GM12874 (cell line): ENCODE data around the gene LYZ.

Source experiments
- TF ChIP-seq, protein P1 (sequence below): IDR thresholded peaks from 2 replicates; pipeline ENCODE4 v1.5.1; 2011; ENCODE audit warnings: low read depth, mild to moderate bottlenecking, control low read depth, low read length, moderate library complexity; ENCODE audit not compliant: insufficient read depth

LYZ gene

DNA sequence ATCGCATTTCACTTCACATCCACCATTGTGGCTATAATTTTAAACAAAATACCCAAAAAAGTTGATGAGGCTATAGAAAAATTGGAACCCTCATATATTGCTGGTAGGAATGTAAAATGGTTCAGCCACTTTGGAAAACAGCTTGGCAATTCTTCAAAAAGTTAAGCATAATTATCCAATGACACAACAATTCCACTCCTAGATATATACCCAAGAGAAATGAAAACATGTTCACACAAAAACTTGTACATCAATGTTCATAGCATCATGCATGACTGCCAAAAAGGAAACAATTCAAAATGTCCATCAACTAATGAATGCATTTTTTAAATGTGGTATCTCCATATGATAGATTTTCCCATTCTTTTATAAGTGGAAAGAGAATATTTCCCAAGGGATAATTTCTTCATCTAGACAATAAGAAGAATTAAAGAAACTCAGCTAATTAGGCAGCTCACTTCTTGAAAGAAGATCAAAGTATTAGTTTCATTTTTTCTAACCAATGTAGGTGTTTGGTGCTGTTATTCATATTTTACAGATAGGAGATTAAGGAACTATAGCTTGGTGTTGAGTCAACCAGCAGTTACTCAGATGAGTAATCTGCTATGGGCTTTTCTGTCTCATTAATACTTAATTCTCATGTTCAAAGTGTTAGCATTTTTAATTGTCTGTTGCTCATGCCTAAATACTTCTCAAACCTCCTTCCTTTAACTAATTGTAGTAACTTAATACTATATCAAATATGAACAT is 44.2 kb downstream of the LYZ start:
- TF ChIP-seq, protein P1, sequence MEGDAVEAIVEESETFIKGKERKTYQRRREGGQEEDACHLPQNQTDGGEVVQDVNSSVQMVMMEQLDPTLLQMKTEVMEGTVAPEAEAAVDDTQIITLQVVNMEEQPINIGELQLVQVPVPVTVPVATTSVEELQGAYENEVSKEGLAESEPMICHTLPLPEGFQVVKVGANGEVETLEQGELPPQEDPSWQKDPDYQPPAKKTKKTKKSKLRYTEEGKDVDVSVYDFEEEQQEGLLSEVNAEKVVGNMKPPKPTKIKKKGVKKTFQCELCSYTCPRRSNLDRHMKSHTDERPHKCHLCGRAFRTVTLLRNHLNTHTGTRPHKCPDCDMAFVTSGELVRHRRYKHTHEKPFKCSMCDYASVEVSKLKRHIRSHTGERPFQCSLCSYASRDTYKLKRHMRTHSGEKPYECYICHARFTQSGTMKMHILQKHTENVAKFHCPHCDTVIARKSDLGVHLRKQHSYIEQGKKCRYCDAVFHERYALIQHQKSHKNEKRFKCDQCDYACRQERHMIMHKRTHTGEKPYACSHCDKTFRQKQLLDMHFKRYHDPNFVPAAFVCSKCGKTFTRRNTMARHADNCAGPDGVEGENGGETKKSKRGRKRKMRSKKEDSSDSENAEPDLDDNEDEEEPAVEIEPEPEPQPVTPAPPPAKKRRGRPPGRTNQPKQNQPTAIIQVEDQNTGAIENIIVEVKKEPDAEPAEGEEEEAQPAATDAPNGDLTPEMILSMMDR = no peak

DNA sequence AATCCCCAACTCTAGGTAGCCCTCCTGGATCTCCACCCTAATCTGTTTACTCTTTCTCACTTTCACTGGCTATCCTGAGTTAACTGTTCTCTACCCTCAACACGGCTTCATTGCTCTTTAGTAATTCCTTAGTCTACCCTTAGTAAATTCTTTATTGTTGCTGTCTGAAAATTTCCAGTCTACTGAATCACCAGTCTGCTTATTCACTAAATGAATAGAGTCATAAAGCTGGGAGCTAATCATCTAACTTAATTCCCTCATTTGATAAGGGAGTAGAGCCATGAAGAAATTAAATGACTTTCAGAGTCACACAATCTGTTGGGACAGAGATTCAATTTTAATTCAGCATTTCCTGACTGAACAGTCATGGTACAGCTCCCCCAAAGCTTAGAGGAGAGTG is 47.9 kb downstream of the LYZ start:
- TF ChIP-seq, protein P1 = no peak

DNA sequence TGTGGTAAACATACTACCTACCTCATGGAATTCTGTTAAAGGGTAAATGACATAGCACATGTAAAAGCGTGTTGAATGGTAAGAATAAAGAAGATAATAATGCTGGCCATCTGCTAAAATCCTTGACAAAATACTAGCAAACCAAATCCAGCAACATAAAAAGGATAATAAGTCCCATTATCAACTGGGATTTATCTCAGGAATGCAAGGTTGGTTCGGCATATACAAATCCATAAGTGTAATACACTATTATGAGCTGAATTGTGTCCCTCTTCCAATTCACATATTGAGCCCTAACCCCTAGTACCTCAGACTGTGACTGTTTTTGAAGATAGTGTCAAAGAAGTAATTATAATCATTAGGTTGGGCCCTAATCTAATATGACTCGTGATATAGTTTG is 48.8 kb downstream of the LYZ start:
- TF ChIP-seq, protein P1 = no peak

DNA sequence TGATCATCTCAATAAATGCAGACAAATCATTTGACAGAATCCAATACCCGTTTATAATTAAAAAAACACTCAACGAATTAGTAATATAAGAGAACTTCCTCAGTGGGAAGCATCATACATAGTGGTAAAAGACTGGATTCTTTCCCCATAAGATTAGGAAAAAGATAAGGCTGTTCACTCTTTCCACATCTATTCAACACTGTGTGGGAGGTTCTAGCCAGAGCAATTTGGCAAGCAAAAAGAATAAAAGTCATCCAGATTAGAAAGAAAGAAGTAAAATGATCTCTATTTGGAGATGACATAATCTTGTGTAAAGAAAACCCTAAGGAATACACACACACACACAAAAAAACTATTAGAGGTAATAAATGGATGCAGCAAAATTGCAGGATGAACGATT is 49.8 kb downstream of the LYZ start:
- TF ChIP-seq, protein P1 = no peak

DNA sequence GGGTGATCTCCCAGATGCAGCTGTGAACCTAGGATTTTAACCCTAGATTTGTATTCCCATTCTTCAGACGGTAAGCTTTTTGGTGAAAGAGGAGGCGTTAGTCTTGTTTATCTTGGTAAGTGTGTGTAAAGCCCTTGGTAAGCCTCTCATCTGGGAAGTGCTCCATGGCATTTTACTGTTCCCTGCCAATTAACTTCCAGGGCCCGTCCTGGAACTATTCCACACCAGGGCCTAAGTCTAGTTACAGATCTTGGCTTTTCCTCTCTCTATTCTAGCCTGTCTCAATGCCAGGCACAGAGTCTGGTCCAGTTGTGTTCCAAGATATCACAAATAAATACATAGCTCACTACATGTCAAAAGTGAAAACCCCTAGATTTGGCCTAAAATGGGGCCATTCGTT is 53.8 kb downstream of the LYZ start:
- TF ChIP-seq, protein P1 = no peak
